Lower leg skin (tissue), 4 donors: ENCODE measurements around the gene SAFB2. TPM values are rescaled to one million over a fixed set of nuclear protein-coding genes. Genes with fewer than 3 reads are reported as not detected.

ENCODE experiments used
- DNase-seq, 2 donors: peaks; one replicate each; pipeline ENCODE4 v3.0.0-alpha.2; 2019; ENCODE audit warnings: low spot score in 2 of 2
- H3K4me3 ChIP-seq: fragments of 200-600 bp; sonication (generic); 2 replicates; pipeline ENCODE4 v1.5.1; 2017; ENCODE audit warnings: mild to moderate bottlenecking, low read depth; ENCODE audit not compliant: poor library complexity, severe bottlenecking
- POLR2A ChIP-seq, 2 donors: fragments of 450-650 bp; IDR thresholded peaks; one replicate each; pipeline ENCODE4 v1.6.1; 2016 to 2017; ENCODE audit warnings: antibody characterized with exemption in 2 of 2, mild to moderate bottlenecking in 1 of 2, moderate library complexity in 1 of 2
- WGBS, 2 donors: methylation state at CpG; one replicate each; pipeline ENCODE4 v1.1.5; 2018; 5-methylcytosine and 5-hydroxymethylcytosine counted together
- intact Hi-C: fragments of 100-400 bp; cut with DNase I; formaldehyde crosslinking; loops from one replicate; pipeline ENCODE4 v1.15.0; 2023; ENCODE audit warnings: low total_unique reads
- total RNA-seq, 4 donors: library from RNA; depleted of rRNA; stranded (reverse); fragments of >200 nt; gene quantifications; one replicate each; pipeline ENCODE4 v1.1.0, GENCODE V29; 2016
- TF ChIP-seq, protein P1 (sequence below), 3 donors: fragments of 450-650 bp; IDR thresholded peaks; one replicate each; pipeline ENCODE4 v1.5.1; 2016; ENCODE audit warnings: antibody characterized with exemption in 3 of 3, mild to moderate bottlenecking in 3 of 3, moderate library complexity in 2 of 3

SAFB2 gene
- total RNA-seq, 4 donors from 2014 or later, result 14.0 to 51.2 (median 28.7) TPM

DNA sequence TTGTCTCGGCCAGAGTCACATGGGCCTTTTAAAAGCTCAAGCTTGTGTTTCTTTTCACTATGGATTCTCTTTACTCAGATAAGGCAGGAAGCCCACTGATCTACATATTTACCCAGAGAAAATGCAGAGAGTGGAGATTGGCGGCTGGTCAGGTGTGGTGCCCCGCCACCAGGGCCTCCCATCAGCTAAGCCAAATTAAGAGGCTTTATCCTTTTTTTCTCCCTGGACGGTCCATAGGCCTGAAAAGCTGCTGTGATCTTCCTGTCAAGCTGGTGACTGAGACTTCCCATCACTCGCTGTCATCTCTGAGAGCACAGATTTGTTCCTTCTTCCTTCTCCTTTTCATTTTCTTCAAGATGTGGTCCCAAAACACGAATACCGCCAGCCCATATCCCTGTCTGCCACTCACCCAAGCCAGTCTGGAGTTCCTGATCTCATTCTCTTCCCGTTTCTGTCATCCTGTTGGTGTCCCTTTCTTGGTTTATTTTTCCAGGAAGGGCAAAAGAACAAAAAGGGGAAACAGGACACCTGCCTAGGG lies 2.2 kb upstream of the SAFB2 start:
- TF ChIP-seq, protein P1, sequence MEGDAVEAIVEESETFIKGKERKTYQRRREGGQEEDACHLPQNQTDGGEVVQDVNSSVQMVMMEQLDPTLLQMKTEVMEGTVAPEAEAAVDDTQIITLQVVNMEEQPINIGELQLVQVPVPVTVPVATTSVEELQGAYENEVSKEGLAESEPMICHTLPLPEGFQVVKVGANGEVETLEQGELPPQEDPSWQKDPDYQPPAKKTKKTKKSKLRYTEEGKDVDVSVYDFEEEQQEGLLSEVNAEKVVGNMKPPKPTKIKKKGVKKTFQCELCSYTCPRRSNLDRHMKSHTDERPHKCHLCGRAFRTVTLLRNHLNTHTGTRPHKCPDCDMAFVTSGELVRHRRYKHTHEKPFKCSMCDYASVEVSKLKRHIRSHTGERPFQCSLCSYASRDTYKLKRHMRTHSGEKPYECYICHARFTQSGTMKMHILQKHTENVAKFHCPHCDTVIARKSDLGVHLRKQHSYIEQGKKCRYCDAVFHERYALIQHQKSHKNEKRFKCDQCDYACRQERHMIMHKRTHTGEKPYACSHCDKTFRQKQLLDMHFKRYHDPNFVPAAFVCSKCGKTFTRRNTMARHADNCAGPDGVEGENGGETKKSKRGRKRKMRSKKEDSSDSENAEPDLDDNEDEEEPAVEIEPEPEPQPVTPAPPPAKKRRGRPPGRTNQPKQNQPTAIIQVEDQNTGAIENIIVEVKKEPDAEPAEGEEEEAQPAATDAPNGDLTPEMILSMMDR (IDR thresholded peaks at IDR 0.05), result no peak
- TF ChIP-seq POLR2A (IDR thresholded peaks at IDR 0.05), result no peak
- intact Hi-C loops, result no loop called here
- 23 to 24% methylated on average over 8 of the region's 8 CpGs for WGBS, 2 donors
- DNase-seq, result peak in 1 of 2 donors; percentile 64
- no peak overlapping the region for H3K4me3 ChIP-seq

DNA sequence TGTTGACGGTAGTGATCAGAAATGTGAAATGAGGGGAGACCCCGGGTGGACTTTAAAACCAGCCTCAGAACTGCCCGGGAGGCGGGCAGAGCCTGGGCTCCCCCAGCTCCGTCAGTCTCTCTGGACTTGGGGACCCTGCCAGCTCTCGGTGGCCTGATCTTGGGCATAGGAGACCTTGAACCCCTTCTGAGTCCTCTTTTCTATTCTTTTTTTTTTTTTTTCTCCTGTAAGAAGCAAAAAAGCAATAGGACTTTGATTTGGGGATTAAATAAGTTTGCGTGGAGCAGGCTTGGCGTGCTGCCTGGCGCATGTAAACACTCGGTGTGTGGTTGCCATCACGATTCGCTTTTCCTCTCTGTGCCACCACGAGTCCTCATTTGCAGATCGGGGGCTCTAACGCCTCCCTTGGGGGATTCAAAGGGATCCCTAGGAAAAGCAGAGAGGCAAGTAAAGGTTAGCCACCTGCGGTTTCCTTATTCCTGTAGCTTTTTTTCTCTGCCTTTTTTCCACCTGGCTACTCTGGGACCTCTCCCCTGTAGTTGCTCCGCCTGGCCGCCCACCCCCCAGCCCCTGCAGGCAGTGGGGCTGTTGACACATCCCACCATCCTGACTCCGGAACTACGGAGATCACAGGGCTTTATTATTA lies 1.6 kb upstream of the SAFB2 start:
- intact Hi-C loops, result no loop called here
- DNase-seq, result peak; percentile 24 to 90
- no peak for TF ChIP-seq POLR2A (IDR thresholded peaks at IDR 0.05)
- TF ChIP-seq, protein P1 (IDR thresholded peaks at IDR 0.05), result no peak
- WGBS, 2 donors, result 1% methylated on average over 20 of the region's 20 CpGs
- peak overlapping the region; percentile 95 for H3K4me3 ChIP-seq

DNA sequence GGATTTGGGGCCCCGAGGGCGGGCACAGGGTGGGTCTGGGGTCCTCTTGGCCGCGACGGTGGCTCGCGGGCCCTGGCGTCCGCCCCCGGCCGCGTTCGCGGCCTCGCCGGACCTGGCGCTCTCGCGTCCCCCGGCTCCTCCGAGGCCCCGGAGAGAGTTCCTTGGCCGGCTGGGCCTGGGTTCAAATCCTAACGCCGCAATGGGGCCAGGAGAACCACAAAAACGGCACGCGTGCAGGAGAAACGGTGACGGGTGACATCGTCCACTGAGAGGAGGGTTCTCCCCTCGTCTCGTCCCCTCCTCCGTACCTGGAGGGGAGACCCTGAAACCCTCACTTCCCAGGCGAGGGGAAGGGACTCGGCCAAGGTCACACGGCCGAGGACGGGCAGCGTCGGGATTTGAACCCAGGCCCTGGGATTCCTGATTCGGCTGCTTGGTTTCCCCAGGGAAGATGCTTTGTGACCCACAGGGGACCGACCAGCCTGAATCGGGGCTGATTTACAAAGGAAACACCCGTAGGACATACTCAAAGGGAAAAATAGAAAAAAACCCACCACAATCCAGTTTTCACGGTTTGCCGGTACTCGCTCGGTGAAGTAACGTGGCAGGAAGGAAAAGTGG lies 931 bp upstream of the SAFB2 start:
- WGBS, 2 donors, result 0% methylated on average over 30 to 36 of the region's 50 CpGs
- peak overlapping the region; percentile 95 for H3K4me3 ChIP-seq
- no peak for DNase-seq
- no peak for TF ChIP-seq POLR2A (IDR thresholded peaks at IDR 0.05)
- intact Hi-C loops, result no loop called here

DNA sequence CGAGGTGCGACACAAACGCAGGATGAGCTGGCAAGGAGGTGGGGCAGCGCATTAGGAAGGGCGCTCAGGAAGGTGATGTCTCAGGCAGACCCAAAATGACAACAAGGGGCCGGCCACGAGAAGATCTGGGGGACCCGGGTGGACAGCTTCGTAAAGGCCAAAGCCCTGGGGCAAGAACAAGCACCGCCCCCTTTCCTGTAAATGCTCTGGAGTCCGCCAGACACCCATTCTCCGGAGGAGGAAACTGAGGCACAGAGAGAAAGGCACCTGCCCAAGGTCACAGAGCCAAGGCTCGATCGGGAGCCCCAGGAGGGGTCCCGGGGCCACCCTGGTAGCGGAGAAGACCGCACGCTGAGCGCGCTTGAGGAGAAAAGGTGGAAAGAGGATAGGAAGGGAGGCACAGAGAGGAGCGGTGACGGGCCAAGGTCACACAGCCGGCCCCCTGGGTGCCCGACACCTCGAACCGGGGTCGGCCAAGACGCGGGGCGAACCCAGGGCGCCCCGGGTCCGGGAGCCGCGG lies 571 bp downstream of the SAFB2 start:
- peak; percentile 48 to 86 for DNase-seq
- TF ChIP-seq POLR2A (IDR thresholded peaks at IDR 0.05), result no peak
- TF ChIP-seq, protein P1 (IDR thresholded peaks at IDR 0.05), result no peak
- WGBS, 2 donors, result 0 to 1% methylated on average over 12 to 35 of the region's 35 CpGs
- H3K4me3 ChIP-seq, result peak overlapping the region; percentile 88
- intact Hi-C loops, result no loop called here

DNA sequence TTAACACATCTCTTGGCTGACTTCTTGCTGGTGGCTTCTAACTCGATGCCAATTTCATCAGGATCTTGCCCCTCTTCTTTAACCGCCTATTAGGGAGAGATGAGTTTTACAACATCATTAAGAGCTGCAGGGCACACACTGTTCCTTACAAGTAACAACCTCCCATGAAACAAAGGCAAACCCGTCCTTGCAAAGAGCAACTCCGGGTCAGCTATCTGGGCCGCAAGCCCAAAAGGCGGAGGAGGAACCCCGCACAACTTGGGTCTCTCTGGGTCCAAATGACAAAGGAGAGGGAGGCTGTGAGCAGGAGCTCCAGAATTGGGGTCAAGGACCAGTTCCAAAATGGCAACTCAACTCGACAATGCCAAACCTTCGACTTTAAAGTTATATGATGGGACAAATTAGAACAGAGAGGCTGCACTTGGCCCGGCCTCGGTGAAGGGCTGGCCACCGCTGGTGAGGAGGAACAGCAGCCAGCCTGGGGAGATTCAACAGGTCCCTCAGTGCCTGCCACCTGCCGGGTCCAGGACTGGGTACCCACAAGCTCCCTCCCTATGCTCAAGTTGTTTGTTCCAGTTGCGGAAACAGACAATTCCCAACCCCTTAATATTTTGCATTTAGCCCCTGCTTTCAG lies 1.1 kb downstream of the SAFB2 start:
- peak overlapping the region; percentile 88 for H3K4me3 ChIP-seq
- intact Hi-C loops, result no loop called here
- WGBS, 2 donors, result 5 to 17% methylated on average over 13 to 14 of the region's 14 CpGs
- no peak for TF ChIP-seq POLR2A (IDR thresholded peaks at IDR 0.05)
- TF ChIP-seq, protein P1 (IDR thresholded peaks at IDR 0.05), result no peak
- DNase-seq, result peak; percentile 24 to 84

DNA sequence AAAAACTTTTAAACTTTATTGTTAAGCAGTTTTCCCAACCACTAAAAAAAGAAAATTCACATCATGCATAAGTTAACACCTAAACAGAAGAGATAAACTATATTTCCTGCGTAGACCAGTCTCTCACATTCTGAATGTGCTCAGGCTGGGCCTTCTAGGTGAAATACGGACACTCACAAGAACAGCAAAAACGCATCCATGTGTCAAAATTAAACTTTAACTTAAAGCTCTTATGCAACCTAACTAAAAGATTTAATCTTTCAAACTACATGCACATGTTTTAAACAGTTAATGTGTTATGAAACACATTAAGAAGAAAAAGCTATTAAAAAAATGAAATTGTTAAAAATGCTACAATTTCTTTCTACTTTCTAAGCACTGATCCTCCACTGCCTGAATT lies 2.6 kb downstream of the SAFB2 start:
- TF ChIP-seq, protein P1 (IDR thresholded peaks at IDR 0.05), result no peak
- no peak for TF ChIP-seq POLR2A (IDR thresholded peaks at IDR 0.05)
- no peak for DNase-seq
- intact Hi-C loops, result loop anchor here (10.0 kb wide), 1 partner anchor 45 kb away; no protein-coding TSS in a partner anchor
- H3K4me3 ChIP-seq, result no peak overlapping the region
- WGBS, 2 donors, result 81 to 83% methylated on average over 3 of the region's 3 CpGs
